OCI-LY1 (cell line): ENCODE results near the gene MAP2K2.
"Not testable (repeated sequence)": the region's sequence is repeated elsewhere in the genome, so short reads cannot be mapped to it uniquely, and the experiment has no call there.

ENCODE experiments used
- H2AFZ ChIP-seq: fragments of 200-600 bp; sonication (generic), shearing (Covaris generic); 2 replicates; pipeline ENCODE4 v1.6.0; 2014; ENCODE audit warnings: antibody characterized with exemption, mild to moderate bottlenecking, low read length
- H3F3A ChIP-seq: fragments of 200-600 bp; sonication (generic), shearing (Covaris generic); 2 replicates; pipeline ENCODE4 v1.6.0; 2014; ENCODE audit warnings: mild to moderate bottlenecking, antibody characterized with exemption, low read length, moderate library complexity; ENCODE audit not compliant: insufficient read depth
- H3K27ac ChIP-seq: fragments of 200-600 bp; sonication (generic); 2 replicates; pipeline ENCODE4 v1.5.1; 2014; ENCODE audit warnings: low read length, mixed run types, mild to moderate bottlenecking, low read depth; ENCODE audit not compliant: poor library complexity, severe bottlenecking
- H3K27me3 ChIP-seq: fragments of 200-600 bp; sonication (generic); 2 replicates; pipeline ENCODE4 v1.6.0; 2014; ENCODE audit warnings: antibody characterized with exemption, mild to moderate bottlenecking, low read length, moderate library complexity; ENCODE audit not compliant: insufficient read depth
- H3K36me3 ChIP-seq: fragments of 200-600 bp; sonication (generic); 2 replicates; pipeline ENCODE4 v1.6.1; 2014; ENCODE audit warnings: mild to moderate bottlenecking, antibody characterized with exemption, low read length, moderate library complexity, mixed read lengths; ENCODE audit not compliant: insufficient read depth
- H3K4me1 ChIP-seq: fragments of 200-600 bp; sonication (generic); 2 replicates; pipeline ENCODE4 v1.5.1; 2014; ENCODE audit warnings: mild to moderate bottlenecking, low read length, moderate library complexity; ENCODE audit not compliant: insufficient read depth, severe bottlenecking
- H3K4me2 ChIP-seq: fragments of 200-600 bp; sonication (generic), shearing (Covaris generic); 2 replicates; pipeline ENCODE4 v1.6.1; 2014; ENCODE audit warnings: low read length
- H3K4me3 ChIP-seq: fragments of 200-600 bp; sonication (generic); 2 replicates; pipeline ENCODE4 v1.5.1; 2014; ENCODE audit warnings: low read length, low read depth, mild to moderate bottlenecking, mixed read lengths; ENCODE audit not compliant: poor library complexity, severe bottlenecking
- H3K79me2 ChIP-seq: fragments of 200-600 bp; shearing (Covaris generic); 2 replicates; pipeline ENCODE4 v1.6.1; 2016; ENCODE audit warnings: mixed run types, low read length, mixed read lengths; ENCODE audit not compliant: insufficient read depth
- H3K9ac ChIP-seq: fragments of 200-600 bp; sonication (generic), shearing (Covaris generic); 2 replicates; pipeline ENCODE4 v1.6.1; 2014; ENCODE audit warnings: mild to moderate bottlenecking, low read length, mixed read lengths
- H3K9me2 ChIP-seq: fragments of 200-600 bp; sonication (generic), shearing (Covaris generic); 2 replicates; pipeline ENCODE4 v1.6.1; 2014; ENCODE audit warnings: low read depth, mild to moderate bottlenecking, low read length, mixed read lengths
- H3K9me3 ChIP-seq: fragments of 200-600 bp; shearing (Covaris generic); 2 replicates; pipeline ENCODE4 v1.6.1; 2014; ENCODE audit warnings: low read length, mixed read lengths
- H4K20me1 ChIP-seq: fragments of 200-600 bp; sonication (generic), shearing (Covaris generic); 2 replicates; pipeline ENCODE4 v1.6.0; 2016; ENCODE audit warnings: mild to moderate bottlenecking, low read length; ENCODE audit not compliant: insufficient read depth
- EZH2 ChIP-seq: fragments of 200-600 bp; sonication (generic), shearing (Covaris generic); IDR thresholded peaks from 2 replicates; pipeline ENCODE4 v1.8.0; 2017; ENCODE audit warnings: borderline replicate concordance, mixed run types, mild to moderate bottlenecking, antibody characterized with exemption, low read length, moderate library complexity, mixed read lengths
- TF ChIP-seq, protein P1 (sequence below): fragments of 200-600 bp; sonication (generic), shearing (Covaris generic); IDR thresholded peaks from 2 replicates; pipeline ENCODE4 v1.5.1; 2017; ENCODE audit warnings: mild to moderate bottlenecking, antibody characterized with exemption, low read length, moderate library complexity, mixed read lengths

MAP2K2 gene

DNA sequence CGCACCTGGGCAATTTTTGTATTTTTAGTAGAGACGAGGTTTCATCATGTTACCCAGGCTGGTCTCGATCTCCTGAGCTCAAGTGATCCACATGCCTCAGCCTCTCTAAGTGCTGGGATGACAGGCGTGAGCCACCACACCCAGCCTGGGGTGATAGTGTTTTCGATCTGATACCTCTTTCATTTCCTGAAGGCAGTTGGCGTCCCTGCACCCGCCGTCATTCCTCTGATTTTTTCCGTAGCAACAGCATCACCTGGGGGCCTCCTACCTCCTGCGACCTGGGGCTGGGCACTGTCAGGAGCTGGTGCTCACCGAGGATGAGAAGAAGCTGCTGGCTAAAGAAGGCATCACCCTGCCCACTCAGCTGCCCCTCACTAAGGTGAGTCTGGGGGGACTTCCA lies 40.3 kb upstream of the MAP2K2 start:
- H2AFZ ChIP-seq: no peak overlapping the region
- H3K9me3 ChIP-seq: no peaks in the 10 kb centered on the region
- no peaks in the 10 kb centered on the region for H3K9me2 ChIP-seq
- TF ChIP-seq, protein P1, sequence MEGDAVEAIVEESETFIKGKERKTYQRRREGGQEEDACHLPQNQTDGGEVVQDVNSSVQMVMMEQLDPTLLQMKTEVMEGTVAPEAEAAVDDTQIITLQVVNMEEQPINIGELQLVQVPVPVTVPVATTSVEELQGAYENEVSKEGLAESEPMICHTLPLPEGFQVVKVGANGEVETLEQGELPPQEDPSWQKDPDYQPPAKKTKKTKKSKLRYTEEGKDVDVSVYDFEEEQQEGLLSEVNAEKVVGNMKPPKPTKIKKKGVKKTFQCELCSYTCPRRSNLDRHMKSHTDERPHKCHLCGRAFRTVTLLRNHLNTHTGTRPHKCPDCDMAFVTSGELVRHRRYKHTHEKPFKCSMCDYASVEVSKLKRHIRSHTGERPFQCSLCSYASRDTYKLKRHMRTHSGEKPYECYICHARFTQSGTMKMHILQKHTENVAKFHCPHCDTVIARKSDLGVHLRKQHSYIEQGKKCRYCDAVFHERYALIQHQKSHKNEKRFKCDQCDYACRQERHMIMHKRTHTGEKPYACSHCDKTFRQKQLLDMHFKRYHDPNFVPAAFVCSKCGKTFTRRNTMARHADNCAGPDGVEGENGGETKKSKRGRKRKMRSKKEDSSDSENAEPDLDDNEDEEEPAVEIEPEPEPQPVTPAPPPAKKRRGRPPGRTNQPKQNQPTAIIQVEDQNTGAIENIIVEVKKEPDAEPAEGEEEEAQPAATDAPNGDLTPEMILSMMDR: no peak
- TF ChIP-seq EZH2: no peak
- H3F3A ChIP-seq: no peaks in the 10 kb centered on the region
- H3K36me3 ChIP-seq: no peaks in the 10 kb centered on the region
- no peak overlapping the region for H3K4me3 ChIP-seq
- no peaks in the 10 kb centered on the region for H3K79me2 ChIP-seq
- H3K4me1 ChIP-seq: no peaks in the 10 kb centered on the region
- no peak overlapping the region for H3K9ac ChIP-seq
- no peak overlapping the region for H3K27ac ChIP-seq
- no peaks in the 10 kb centered on the region; the same call in 1 of the 2 replicates for H3K27me3 ChIP-seq
- no peak overlapping the region for H3K4me2 ChIP-seq
- H4K20me1 ChIP-seq: no peaks in the 10 kb centered on the region

DNA sequence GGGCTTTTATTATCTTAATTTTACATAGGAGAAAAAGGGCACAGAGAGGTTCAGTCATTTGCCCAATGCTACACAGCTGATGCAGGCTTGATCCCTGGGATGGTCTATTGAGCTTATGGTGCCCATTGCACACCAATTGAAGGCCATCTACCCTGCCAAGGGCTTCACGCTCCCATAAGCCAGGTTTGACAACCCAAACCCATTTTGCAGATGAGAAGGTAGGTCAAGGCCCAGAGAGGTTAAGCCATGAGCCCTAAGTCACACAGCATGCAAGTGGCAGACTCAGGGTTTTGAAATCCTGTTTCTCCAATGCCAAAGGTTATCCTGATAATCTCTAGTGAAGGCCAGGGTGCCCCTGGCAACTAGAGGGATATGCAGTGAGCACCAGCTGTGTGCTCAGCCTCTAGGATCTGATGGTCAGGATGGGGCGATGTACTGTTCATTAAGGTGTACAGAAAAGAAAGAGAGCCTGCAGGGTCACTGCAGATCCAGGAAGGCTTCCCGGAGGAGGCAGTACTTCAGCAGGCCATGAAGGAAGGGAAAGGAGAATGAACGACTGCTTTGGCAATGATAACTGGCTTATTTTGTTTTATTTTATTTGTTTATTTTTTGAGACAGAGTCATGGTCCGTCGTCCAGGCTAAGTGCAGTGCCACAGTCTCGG lies 37.6 kb upstream of the MAP2K2 start:
- H3K27ac ChIP-seq: no peak overlapping the region
- H3K9ac ChIP-seq: no peak overlapping the region
- H4K20me1 ChIP-seq: no peaks in the 10 kb centered on the region
- no peak overlapping the region for H3K4me3 ChIP-seq
- no peaks in the 10 kb centered on the region for H3K4me1 ChIP-seq
- no peaks in the 10 kb centered on the region for H3F3A ChIP-seq
- no peaks in the 10 kb centered on the region for H3K79me2 ChIP-seq
- no peaks in the 10 kb centered on the region for H3K9me3 ChIP-seq
- H2AFZ ChIP-seq: no peak overlapping the region
- H3K36me3 ChIP-seq: no peaks in the 10 kb centered on the region
- H3K9me2 ChIP-seq: no peaks in the 10 kb centered on the region
- H3K27me3 ChIP-seq: no peaks in the 10 kb centered on the region; the same call in 1 of the 2 replicates
- H3K4me2 ChIP-seq: no peak overlapping the region
- no peak for TF ChIP-seq EZH2
- TF ChIP-seq, protein P1: no peak

DNA sequence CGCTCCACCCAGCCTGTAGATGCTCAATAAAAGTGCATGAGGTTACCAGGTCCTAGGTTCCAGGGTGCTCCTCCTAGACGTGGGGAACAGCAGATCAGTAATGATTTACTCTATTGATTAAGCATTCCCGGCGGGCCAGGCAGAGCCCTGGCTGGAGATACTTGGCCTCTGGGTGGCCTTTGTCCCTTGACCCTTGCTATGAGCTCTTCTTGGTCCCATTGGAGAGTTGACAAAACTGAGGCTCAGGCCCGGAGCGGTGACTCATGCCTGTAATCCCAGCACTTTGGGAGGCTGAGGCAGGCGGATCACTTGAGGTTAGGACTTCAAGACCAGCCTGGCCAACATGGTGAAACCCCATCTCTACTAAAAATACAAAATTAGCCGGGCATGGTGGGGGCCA lies 34.0 kb upstream of the MAP2K2 start:
- not testable (repeated sequence) for H3K79me2 ChIP-seq, H3F3A ChIP-seq, H3K9me2 ChIP-seq, H3K36me3 ChIP-seq, H3K27me3 ChIP-seq, H3K27ac ChIP-seq, H2AFZ ChIP-seq, H3K9ac ChIP-seq, H4K20me1 ChIP-seq, H3K4me3 ChIP-seq, H3K4me2 ChIP-seq, H3K9me3 ChIP-seq, H3K4me1 ChIP-seq

DNA sequence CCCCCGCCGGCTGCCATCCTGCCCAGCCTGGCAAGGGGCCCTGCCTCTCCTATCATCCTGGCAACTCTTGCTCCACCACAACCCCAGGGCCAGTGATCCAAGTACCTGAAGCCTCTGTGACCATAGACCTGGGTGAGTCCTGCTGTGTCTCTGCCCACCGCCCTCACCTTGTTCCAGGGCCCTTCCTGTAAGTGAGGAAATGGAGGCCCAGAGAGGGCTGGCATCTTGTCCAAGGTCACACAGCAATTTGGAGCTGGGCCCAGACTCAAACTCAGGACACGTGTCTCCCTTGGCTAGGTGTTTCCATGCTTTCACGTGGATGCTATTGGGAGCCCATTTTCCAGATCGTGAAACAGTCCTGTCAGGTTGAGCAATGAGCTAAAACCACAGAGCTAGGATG lies 33.2 kb upstream of the MAP2K2 start:
- H4K20me1 ChIP-seq: no peaks in the 10 kb centered on the region
- H3F3A ChIP-seq: no peaks in the 10 kb centered on the region
- H3K9me2 ChIP-seq: no peaks in the 10 kb centered on the region
- no peaks in the 10 kb centered on the region for H3K79me2 ChIP-seq
- no peaks in the 10 kb centered on the region for H3K36me3 ChIP-seq
- H2AFZ ChIP-seq: no peak overlapping the region
- no peaks in the 10 kb centered on the region for H3K9me3 ChIP-seq
- no peaks in the 10 kb centered on the region for H3K4me1 ChIP-seq
- no peak for TF ChIP-seq EZH2
- TF ChIP-seq, protein P1: no peak
- no peak overlapping the region for H3K4me2 ChIP-seq
- no peak overlapping the region for H3K9ac ChIP-seq
- no peak overlapping the region for H3K27ac ChIP-seq
- no peak overlapping the region for H3K4me3 ChIP-seq
- no peaks in the 10 kb centered on the region for H3K27me3 ChIP-seq
